ENCODE results near the gene MVB12B. TPM values are rescaled to one million over a fixed set of nuclear protein-coding genes. Genes with fewer than 3 reads are reported as not detected.

Gene MVB12B
- total and polyA plus RNA-seq, 7 donors: 1.5 to 25.6 (median 11.6) TPM

- intact Hi-C loops (cut with DNase I): no loop called here
Measured at GRCh38 chr9:126357074-126357473, 30.4 kb downstream of the MVB12B start.

GRCh38 chr9:126360073-126360472 lies 33.4 kb downstream of the MVB12B start:
- H3K27ac ChIP-seq: no peak overlapping the region
- 91 to 98% (median 96%) methylated on average over 1 of the region's 1 CpG for WGBS, 3 donors
- intact Hi-C loops (cut with DNase I): no loop called here
- no peak overlapping the region for H3K4me3 ChIP-seq
- no peak for DNase-seq
- no peaks in the 10 kb centered on the region for H3K27me3 ChIP-seq (ENCODE audit: insufficient read depth in 3 of 3, low read length in 2 of 3)
- TF ChIP-seq CTCF (IDR thresholded peaks at IDR 0.05): no peak
- ATAC-seq: no peak
- H3K36me3 ChIP-seq (ENCODE audit: insufficient read depth in 1 of 2, low read depth in 1 of 2): no peaks in the 10 kb centered on the region
- H3K4me1 ChIP-seq: peaks cover 8% of the 10 kb centered on the region
- peaks cover 23% of the 10 kb centered on the region for H3K9me3 ChIP-seq

More at GRCh38 chr9:126357074-126357473, 30.4 kb downstream of the MVB12B start:
- Histone ChIP-seq H3K9me3 (peaks cover 17% of the 10 kb centered on the region), H3K4me1 (peaks cover 8% of the 10 kb centered on the region), H3K4me3 (no peak overlapping the region), H3K36me3 (ENCODE audit: insufficient read depth in 1 of 2, low read depth in 1 of 2) (no peaks in the 10 kb centered on the region), H3K27me3 (ENCODE audit: insufficient read depth in 3 of 3, low read length in 2 of 3) (no peaks in the 10 kb centered on the region), H3K27ac (no peak overlapping the region)
- WGBS, 3 donors: 33 to 77% (median 42%) methylated on average over 1 of the region's 1 CpG
- no peak for DNase-seq
- TF ChIP-seq CTCF (IDR thresholded peaks at IDR 0.05): no peak
- ATAC-seq: no peak

DNA sequence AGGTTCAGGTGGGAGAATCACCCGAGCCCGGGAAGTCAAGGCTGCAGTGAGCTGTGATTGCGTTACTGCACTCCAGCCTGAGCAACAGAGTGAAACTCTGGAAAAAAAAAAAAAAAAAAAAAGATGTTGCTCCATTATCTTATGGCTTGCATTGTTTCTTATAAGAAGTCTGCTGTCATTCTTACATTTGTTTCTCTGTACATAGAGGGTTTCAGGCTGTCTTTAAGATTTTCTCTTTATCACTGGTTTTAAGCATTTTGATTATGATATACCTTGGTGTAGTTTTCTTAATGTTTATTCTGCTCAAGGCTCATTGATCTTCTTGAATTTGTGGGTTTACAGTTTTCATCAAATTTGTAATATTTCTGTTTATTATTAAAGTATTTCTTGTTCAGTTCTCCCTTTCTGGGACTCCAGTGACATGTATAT lies 35.2 kb downstream of the MVB12B start:
- Histone ChIP-seq H3K27me3 (ENCODE audit: insufficient read depth in 3 of 3, low read length in 2 of 3) (no peaks in the 10 kb centered on the region), H3K9me3 (peaks cover 23% of the 10 kb centered on the region), H3K4me3 (no peak overlapping the region), H3K4me1 (peaks cover 17% of the 10 kb centered on the region), H3K27ac (no peak overlapping the region), H3K36me3 (ENCODE audit: insufficient read depth in 1 of 2, low read depth in 1 of 2) (no peaks in the 10 kb centered on the region)
- 95 to 99% (median 97%) methylated on average over 3 of the region's 3 CpGs for WGBS, 3 donors
- DNase-seq (no peak), ATAC-seq (no peak)
- intact Hi-C loops (cut with DNase I): no loop called here
- TF ChIP-seq CTCF (IDR thresholded peaks at IDR 0.05): no peak

- DNase-seq (no peak), ATAC-seq (no peak)
- WGBS, 3 donors: 82 to 92% (median 85%) methylated on average over 6 of the region's 6 CpGs
- H3K27me3 ChIP-seq (ENCODE audit: insufficient read depth in 3 of 3, low read length in 2 of 3): no peaks in the 10 kb centered on the region
- no peaks in the 10 kb centered on the region for H3K36me3 ChIP-seq (ENCODE audit: insufficient read depth in 1 of 2, low read depth in 1 of 2)
- no peak overlapping the region for H3K4me3 ChIP-seq
- TF ChIP-seq CTCF (IDR thresholded peaks at IDR 0.05): no peak
- H3K9me3 ChIP-seq: peaks cover 23% of the 10 kb centered on the region
- intact Hi-C loops (cut with DNase I): no loop called here
- H3K27ac ChIP-seq: no peak overlapping the region
- peaks cover 15% of the 10 kb centered on the region for H3K4me1 ChIP-seq
Measured at GRCh38 chr9:126363250-126363649, 36.6 kb downstream of the MVB12B start.

All from psoas muscle (tissue), 8 donors.